ENCODE measurements around the gene FCHSD2.

The FCHSD2 gene

GRCh38 chr11:72989727-72990126 lies 152.4 kb downstream of the FCHSD2 start:
- Histone ChIP-seq H3K27me3 (ENCODE audit: insufficient read depth, low read length, poor library complexity) (no peaks in the 10 kb centered on the region), H4K8ac (ENCODE audit: low read depth, low read length) (no peak overlapping the region), H2AK5ac (ENCODE audit: low read length) (no peak overlapping the region), H3K36me3 (ENCODE audit: control insufficient read depth, insufficient read depth, low read length) (no peaks in the 10 kb centered on the region), H3K27ac (ENCODE audit: low read depth, low read length) (no peak overlapping the region), H3K79me2 (ENCODE audit: control insufficient read depth, insufficient read depth, low read length) (no peaks in the 10 kb centered on the region), H3K79me1 (ENCODE audit: low read length) (no peaks in the 10 kb centered on the region), H2BK120ac (ENCODE audit: low read depth, low read length) (no peak overlapping the region), H4K5ac (ENCODE audit: low read length) (no peak overlapping the region), H2BK15ac (replicated peaks; ENCODE audit: low read depth) (no peak overlapping the region), H2BK5ac (ENCODE audit: low read length) (no peak overlapping the region), H3K4me3 (ENCODE audit: low read length) (no peak overlapping the region), H3K18ac (ENCODE audit: low read length) (no peak overlapping the region), H3K4ac (ENCODE audit: low read depth, low read length) (no peak overlapping the region), H3K4me2 (ENCODE audit: low read length) (no peak overlapping the region), H3K9ac (ENCODE audit: low read length) (no peak overlapping the region), H3K56ac (ENCODE audit: low read length) (no peak overlapping the region), H3K4me1 (ENCODE audit: control insufficient read depth, low read depth, low read length) (no peaks in the 10 kb centered on the region), H3K23ac (ENCODE audit: low read length) (no peak overlapping the region)
- DNase-seq, result no peak
- WGBS (ENCODE audit: extremely low coverage, insufficient coverage, low lambda C conversion rate), result no CpG with 5 or more reads among the region's 1 CpG

GRCh38 chr11:72988821-72989220 lies 153.3 kb downstream of the FCHSD2 start:
- H3K4ac ChIP-seq (ENCODE audit: low read depth, low read length), result no peak overlapping the region
- no peak overlapping the region for H3K18ac ChIP-seq (ENCODE audit: low read length)
- no peak overlapping the region for H3K9ac ChIP-seq (ENCODE audit: low read length)
- H4K8ac ChIP-seq (ENCODE audit: low read depth, low read length), result no peak overlapping the region
- WGBS (ENCODE audit: extremely low coverage, insufficient coverage, low lambda C conversion rate), result no CpG with 5 or more reads among the region's 3 CpGs
- H3K27ac ChIP-seq (ENCODE audit: low read depth, low read length), result no peak overlapping the region
- H2BK120ac ChIP-seq (ENCODE audit: low read depth, low read length), result no peak overlapping the region
- H3K27me3 ChIP-seq (ENCODE audit: insufficient read depth, low read length, poor library complexity), result no peaks in the 10 kb centered on the region
- no peak for DNase-seq
- no peak overlapping the region for H3K4me3 ChIP-seq (ENCODE audit: low read length)
- H3K4me2 ChIP-seq (ENCODE audit: low read length), result no peak overlapping the region
- no peak overlapping the region for H3K56ac ChIP-seq (ENCODE audit: low read length)
- no peaks in the 10 kb centered on the region for H3K36me3 ChIP-seq (ENCODE audit: control insufficient read depth, insufficient read depth, low read length)
- no peaks in the 10 kb centered on the region for H3K4me1 ChIP-seq (ENCODE audit: control insufficient read depth, low read depth, low read length)
- H2AK5ac ChIP-seq (ENCODE audit: low read length), result no peak overlapping the region
- no peaks in the 10 kb centered on the region for H3K79me2 ChIP-seq (ENCODE audit: control insufficient read depth, insufficient read depth, low read length)
- no peak overlapping the region for H4K5ac ChIP-seq (ENCODE audit: low read length)
- no peak overlapping the region for H3K23ac ChIP-seq (ENCODE audit: low read length)
- no peaks in the 10 kb centered on the region for H3K79me1 ChIP-seq (ENCODE audit: low read length)
- H2BK5ac ChIP-seq (ENCODE audit: low read length), result no peak overlapping the region
- no peak overlapping the region for H2BK15ac ChIP-seq (replicated peaks; ENCODE audit: low read depth)

GRCh38 chr11:72985645-72986044 lies 156.5 kb downstream of the FCHSD2 start:
- no peak overlapping the region for H3K4me3 ChIP-seq (ENCODE audit: low read length)
- H3K4me2 ChIP-seq (ENCODE audit: low read length), result no peak overlapping the region
- H4K5ac ChIP-seq (ENCODE audit: low read length), result no peak overlapping the region
- H3K79me1 ChIP-seq (ENCODE audit: low read length), result no peaks in the 10 kb centered on the region
- no peak overlapping the region for H4K8ac ChIP-seq (ENCODE audit: low read depth, low read length)
- peak; percentile 14 for DNase-seq
- H2BK5ac ChIP-seq (ENCODE audit: low read length), result no peak overlapping the region
- H2AK5ac ChIP-seq (ENCODE audit: low read length), result no peak overlapping the region
- H3K79me2 ChIP-seq (ENCODE audit: control insufficient read depth, insufficient read depth, low read length), result no peaks in the 10 kb centered on the region
- no peak overlapping the region for H3K23ac ChIP-seq (ENCODE audit: low read length)
- no peaks in the 10 kb centered on the region for H3K27me3 ChIP-seq (ENCODE audit: insufficient read depth, low read length, poor library complexity)
- H3K4me1 ChIP-seq (ENCODE audit: control insufficient read depth, low read depth, low read length), result no peaks in the 10 kb centered on the region
- H3K27ac ChIP-seq (ENCODE audit: low read depth, low read length), result no peak overlapping the region
- no peak overlapping the region for H2BK120ac ChIP-seq (ENCODE audit: low read depth, low read length)
- no peak overlapping the region for H3K4ac ChIP-seq (ENCODE audit: low read depth, low read length)
- H3K56ac ChIP-seq (ENCODE audit: low read length), result no peak overlapping the region
- no peak overlapping the region for H3K9ac ChIP-seq (ENCODE audit: low read length)
- no peaks in the 10 kb centered on the region for H3K36me3 ChIP-seq (ENCODE audit: control insufficient read depth, insufficient read depth, low read length)
- no peak overlapping the region for H2BK15ac ChIP-seq (replicated peaks; ENCODE audit: low read depth)
- H3K18ac ChIP-seq (ENCODE audit: low read length), result no peak overlapping the region

- H3K23ac ChIP-seq (ENCODE audit: low read length), result no peak overlapping the region
- H3K56ac ChIP-seq (ENCODE audit: low read length), result no peak overlapping the region
- H3K18ac ChIP-seq (ENCODE audit: low read length), result no peak overlapping the region
- H4K5ac ChIP-seq (ENCODE audit: low read length), result no peak overlapping the region
- no peak overlapping the region for H3K4me2 ChIP-seq (ENCODE audit: low read length)
- H3K27me3 ChIP-seq (ENCODE audit: insufficient read depth, low read length, poor library complexity), result no peaks in the 10 kb centered on the region
- H3K79me2 ChIP-seq (ENCODE audit: control insufficient read depth, insufficient read depth, low read length), result no peaks in the 10 kb centered on the region
- no peak overlapping the region for H2AK5ac ChIP-seq (ENCODE audit: low read length)
- DNase-seq, result peak; percentile 4
- no peak overlapping the region for H3K4me3 ChIP-seq (ENCODE audit: low read length)
- no peaks in the 10 kb centered on the region for H3K4me1 ChIP-seq (ENCODE audit: control insufficient read depth, low read depth, low read length)
- H3K36me3 ChIP-seq (ENCODE audit: control insufficient read depth, insufficient read depth, low read length), result no peaks in the 10 kb centered on the region
- H2BK5ac ChIP-seq (ENCODE audit: low read length), result no peak overlapping the region
- H3K9ac ChIP-seq (ENCODE audit: low read length), result no peak overlapping the region
- H3K79me1 ChIP-seq (ENCODE audit: low read length), result no peaks in the 10 kb centered on the region
- no peak overlapping the region for H3K27ac ChIP-seq (ENCODE audit: low read depth, low read length)
- H2BK120ac ChIP-seq (ENCODE audit: low read depth, low read length), result no peak overlapping the region
- H2BK15ac ChIP-seq (replicated peaks; ENCODE audit: low read depth), result no peak overlapping the region
- no peak overlapping the region for H3K4ac ChIP-seq (ENCODE audit: low read depth, low read length)
- no peak overlapping the region for H4K8ac ChIP-seq (ENCODE audit: low read depth, low read length)
- no CpG with 5 or more reads among the region's 3 CpGs for WGBS (ENCODE audit: extremely low coverage, insufficient coverage, low lambda C conversion rate)
Measured at GRCh38 chr11:72984453-72985077, 157.6 kb downstream of the FCHSD2 start.

GRCh38 chr11:72983560-72983959 lies 158.6 kb downstream of the FCHSD2 start:
- Histone ChIP-seq H3K4me3 (ENCODE audit: low read length) (no peak overlapping the region), H3K36me3 (ENCODE audit: control insufficient read depth, insufficient read depth, low read length) (no peaks in the 10 kb centered on the region), H3K27ac (ENCODE audit: low read depth, low read length) (no peak overlapping the region), H3K79me2 (ENCODE audit: control insufficient read depth, insufficient read depth, low read length) (no peaks in the 10 kb centered on the region), H4K5ac (ENCODE audit: low read length) (no peak overlapping the region), H2BK120ac (ENCODE audit: low read depth, low read length) (no peak overlapping the region), H3K79me1 (ENCODE audit: low read length) (no peaks in the 10 kb centered on the region), H3K56ac (ENCODE audit: low read length) (no peak overlapping the region), H3K18ac (ENCODE audit: low read length) (no peak overlapping the region), H3K4me1 (ENCODE audit: control insufficient read depth, low read depth, low read length) (no peaks in the 10 kb centered on the region), H3K4me2 (ENCODE audit: low read length) (no peak overlapping the region), H3K9ac (ENCODE audit: low read length) (no peak overlapping the region), H2BK15ac (replicated peaks; ENCODE audit: low read depth) (no peak overlapping the region), H4K8ac (ENCODE audit: low read depth, low read length) (no peak overlapping the region), H2AK5ac (ENCODE audit: low read length) (no peak overlapping the region), H2BK5ac (ENCODE audit: low read length) (no peak overlapping the region), H3K23ac (ENCODE audit: low read length) (no peak overlapping the region), H3K27me3 (ENCODE audit: insufficient read depth, low read length, poor library complexity) (no peaks in the 10 kb centered on the region), H3K4ac (ENCODE audit: low read depth, low read length) (no peak overlapping the region)
- DNase-seq, result no peak
- WGBS (ENCODE audit: extremely low coverage, insufficient coverage, low lambda C conversion rate), result no CpG with 5 or more reads among the region's 2 CpGs

- no peak for DNase-seq
- no peaks in the 10 kb centered on the region for H3K36me3 ChIP-seq (ENCODE audit: control insufficient read depth, insufficient read depth, low read length)
- H3K27ac ChIP-seq (ENCODE audit: low read depth, low read length), result no peak overlapping the region
- H3K4me1 ChIP-seq (ENCODE audit: control insufficient read depth, low read depth, low read length), result no peaks in the 10 kb centered on the region
- H3K9ac ChIP-seq (ENCODE audit: low read length), result no peak overlapping the region
- H3K4ac ChIP-seq (ENCODE audit: low read depth, low read length), result no peak overlapping the region
- no peaks in the 10 kb centered on the region for H3K79me2 ChIP-seq (ENCODE audit: control insufficient read depth, insufficient read depth, low read length)
- H3K4me2 ChIP-seq (ENCODE audit: low read length), result no peak overlapping the region
- H3K23ac ChIP-seq (ENCODE audit: low read length), result no peak overlapping the region
- no peak overlapping the region for H4K8ac ChIP-seq (ENCODE audit: low read depth, low read length)
- no peaks in the 10 kb centered on the region for H3K27me3 ChIP-seq (ENCODE audit: insufficient read depth, low read length, poor library complexity)
- no peak overlapping the region for H3K18ac ChIP-seq (ENCODE audit: low read length)
- H3K4me3 ChIP-seq (ENCODE audit: low read length), result no peak overlapping the region
- no peak overlapping the region for H2AK5ac ChIP-seq (ENCODE audit: low read length)
- no CpG with 5 or more reads among the region's 3 CpGs for WGBS (ENCODE audit: extremely low coverage, insufficient coverage, low lambda C conversion rate)
- H2BK5ac ChIP-seq (ENCODE audit: low read length), result no peak overlapping the region
- no peak overlapping the region for H3K56ac ChIP-seq (ENCODE audit: low read length)
- no peak overlapping the region for H2BK120ac ChIP-seq (ENCODE audit: low read depth, low read length)
- no peak overlapping the region for H4K5ac ChIP-seq (ENCODE audit: low read length)
- no peak overlapping the region for H2BK15ac ChIP-seq (replicated peaks; ENCODE audit: low read depth)
- no peaks in the 10 kb centered on the region for H3K79me1 ChIP-seq (ENCODE audit: low read length)
Measured at GRCh38 chr11:72981971-72982685, 160.0 kb downstream of the FCHSD2 start.

Measured in mesendoderm (in vitro differentiated cells).